Neural progenitor cell (in vitro differentiated cells): Measurements from ENCODE around the gene VEPH1. TPM values are rescaled to one million over a fixed set of nuclear protein-coding genes. Genes with fewer than 3 reads are reported as not detected.
A peak's percentile ranks its signal among the peaks of the same experiment; 100 is the strongest.

Experiments used
- DNase-seq: peaks from one replicate; pipeline ENCODE4 v3.0.0-alpha.2; 2016; ENCODE audit warnings: low spot score
- H2AFZ ChIP-seq: fragments of 200-600 bp; sonication (generic); replicated peaks from 2 replicates; pipeline ENCODE4 v1.6.1; 2016; ENCODE audit warnings: antibody characterized with exemption
- H3F3A ChIP-seq: fragments of 200-600 bp; sonication (generic); 2 replicates; pipeline ENCODE4 v1.6.1; 2016; ENCODE audit warnings: antibody characterized with exemption, low read depth
- H3K27ac ChIP-seq: fragments of 200-600 bp; sonication (generic); 2 replicates; pipeline ENCODE4 v1.5.1; 2016; ENCODE audit warnings: mild to moderate bottlenecking
- H3K27me3 ChIP-seq: fragments of 200-600 bp; sonication (generic); 2 replicates; pipeline ENCODE4 v1.6.1; 2016; ENCODE audit warnings: mild to moderate bottlenecking, moderate library complexity
- H3K36me3 ChIP-seq: fragments of 200-600 bp; sonication (generic); 2 replicates; pipeline ENCODE4 v1.5.1; 2016
- H3K4me1 ChIP-seq: fragments of 200-600 bp; sonication (generic); 2 replicates; pipeline ENCODE4 v1.6.1; 2016; ENCODE audit warnings: mixed run types
- H3K4me2 ChIP-seq: fragments of 200-600 bp; sonication (generic); 2 replicates; pipeline ENCODE4 v1.6.1; 2016
- H3K4me3 ChIP-seq: fragments of 200-600 bp; sonication (generic); 2 replicates; pipeline ENCODE4 v1.5.1; 2016
- H3K79me2 ChIP-seq: fragments of 200-600 bp; sonication (generic); 2 replicates; pipeline ENCODE4 v1.6.1; 2016; ENCODE audit warnings: low read depth
- H3K9ac ChIP-seq: fragments of 200-600 bp; sonication (generic); 2 replicates; pipeline ENCODE4 v1.6.1; 2016
- H3K9me3 ChIP-seq: fragments of 200-600 bp; sonication (generic); 2 replicates; pipeline ENCODE4 v1.5.1; 2016; ENCODE audit warnings: low read depth
- H4K20me1 ChIP-seq: fragments of 200-600 bp; sonication (generic); 2 replicates; pipeline ENCODE4 v1.6.1; 2016; ENCODE audit warnings: low read depth
- H3K27ac Mint-ChIP-seq: 3 replicates; pipeline ENCODE4 v1.8.0; 2021; ENCODE audit warnings: mixed read lengths
- H3K27me3 Mint-ChIP-seq: 2 replicates; pipeline ENCODE4 v1.8.0; 2022; ENCODE audit warnings: low read depth, mild to moderate bottlenecking, inconsistent platforms, moderate library complexity, mixed read lengths; ENCODE audit not compliant: insufficient read depth
- H3K36me3 Mint-ChIP-seq: 3 replicates; pipeline ENCODE4 v1.8.0; 2021; ENCODE audit warnings: mixed read lengths
- H3K4me1 Mint-ChIP-seq: 3 replicates; pipeline ENCODE4 v1.8.0; 2021; ENCODE audit warnings: mixed read lengths
- H3K4me3 Mint-ChIP-seq: 3 replicates; pipeline ENCODE4 v1.8.0; 2021; ENCODE audit warnings: mild to moderate bottlenecking, moderate library complexity, mixed read lengths
- H3K9me3 Mint-ChIP-seq: 3 replicates; pipeline ENCODE4 v1.8.0; 2020; ENCODE audit warnings: mixed read lengths
- EZH2 ChIP-seq: fragments of 200-600 bp; sonication (generic); IDR thresholded peaks from 2 replicates; pipeline ENCODE4 v1.6.1; 2017; ENCODE audit warnings: antibody characterized with exemption, mild to moderate bottlenecking, moderate library complexity
- EZH2phosphoT487 ChIP-seq: fragments of 200-600 bp; sonication (generic); IDR thresholded peaks from 2 replicates; pipeline ENCODE4 v1.6.1; 2017; ENCODE audit warnings: antibody characterized with exemption
- total RNA-seq: library from RNA; depleted of rRNA; stranded (reverse); fragments of >200 nt; gene quantifications from 2 replicates; pipeline ENCODE4 v1.2.3, GENCODE V29; 2015; ENCODE audit warnings: low replicate concordance
- TF ChIP-seq, protein P1 (sequence below): fragments of 200-600 bp; sonication (generic); IDR thresholded peaks from 2 replicates; pipeline ENCODE4 v1.5.1; 2017; ENCODE audit warnings: antibody characterized with exemption, mild to moderate bottlenecking

The VEPH1 gene
- total RNA-seq, 1 donor from 2014 or later: not detected

- TF ChIP-seq EZH2phosphoT487 (no peak), EZH2 (no peak)
- TF ChIP-seq, protein P1, sequence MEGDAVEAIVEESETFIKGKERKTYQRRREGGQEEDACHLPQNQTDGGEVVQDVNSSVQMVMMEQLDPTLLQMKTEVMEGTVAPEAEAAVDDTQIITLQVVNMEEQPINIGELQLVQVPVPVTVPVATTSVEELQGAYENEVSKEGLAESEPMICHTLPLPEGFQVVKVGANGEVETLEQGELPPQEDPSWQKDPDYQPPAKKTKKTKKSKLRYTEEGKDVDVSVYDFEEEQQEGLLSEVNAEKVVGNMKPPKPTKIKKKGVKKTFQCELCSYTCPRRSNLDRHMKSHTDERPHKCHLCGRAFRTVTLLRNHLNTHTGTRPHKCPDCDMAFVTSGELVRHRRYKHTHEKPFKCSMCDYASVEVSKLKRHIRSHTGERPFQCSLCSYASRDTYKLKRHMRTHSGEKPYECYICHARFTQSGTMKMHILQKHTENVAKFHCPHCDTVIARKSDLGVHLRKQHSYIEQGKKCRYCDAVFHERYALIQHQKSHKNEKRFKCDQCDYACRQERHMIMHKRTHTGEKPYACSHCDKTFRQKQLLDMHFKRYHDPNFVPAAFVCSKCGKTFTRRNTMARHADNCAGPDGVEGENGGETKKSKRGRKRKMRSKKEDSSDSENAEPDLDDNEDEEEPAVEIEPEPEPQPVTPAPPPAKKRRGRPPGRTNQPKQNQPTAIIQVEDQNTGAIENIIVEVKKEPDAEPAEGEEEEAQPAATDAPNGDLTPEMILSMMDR: no peak
- H3K4me1 Mint-ChIP-seq: no peaks in the 10 kb centered on the region
- H3K27ac ChIP-seq: no peak overlapping the region
- no peak overlapping the region for H3K4me2 ChIP-seq
- H3K36me3 Mint-ChIP-seq: peaks cover 3% of the 10 kb centered on the region
- peaks cover 3% of the 10 kb centered on the region for H3F3A ChIP-seq
- no peak overlapping the region for H2AFZ ChIP-seq
- no peaks in the 10 kb centered on the region for H3K36me3 ChIP-seq
- peaks cover 48% of the 10 kb centered on the region for H3K27me3 ChIP-seq
- no peaks in the 10 kb centered on the region for H3K9me3 ChIP-seq
- peaks cover 10% of the 10 kb centered on the region for H3K9me3 Mint-ChIP-seq
- H3K4me3 ChIP-seq: no peak overlapping the region
- no peak overlapping the region for H3K27ac Mint-ChIP-seq
- H3K9ac ChIP-seq: no peak overlapping the region
- no peaks in the 10 kb centered on the region for H3K79me2 ChIP-seq
- H3K27me3 Mint-ChIP-seq: peaks cover 4% of the 10 kb centered on the region
- H3K4me1 ChIP-seq: no peaks in the 10 kb centered on the region
- DNase-seq: no peak
- H4K20me1 ChIP-seq: no peaks in the 10 kb centered on the region
- no peak overlapping the region for H3K4me3 Mint-ChIP-seq
Measured at GRCh38 chr3:157544501-157545130, 41.4 kb upstream of the VEPH1 start.

- H3K4me3 Mint-ChIP-seq: peak overlapping the region; percentile 24
- no peak for DNase-seq
- no peak overlapping the region for H3K27ac Mint-ChIP-seq
- Histone ChIP-seq H3K36me3 (no peaks in the 10 kb centered on the region), H3K27ac (no peak overlapping the region), H2AFZ (peak overlapping the region; percentile 97), H3K4me1 (no peaks in the 10 kb centered on the region), H3F3A (peaks cover 3% of the 10 kb centered on the region), H3K4me3 (peak overlapping the region; percentile 48), H3K27me3 (peaks cover 49% of the 10 kb centered on the region), H3K9me3 (no peaks in the 10 kb centered on the region), H4K20me1 (no peaks in the 10 kb centered on the region), H3K9ac (no peak overlapping the region), H3K4me2 (peak overlapping the region; percentile 81), H3K79me2 (no peaks in the 10 kb centered on the region)
- peaks cover 10% of the 10 kb centered on the region for H3K9me3 Mint-ChIP-seq
- peaks cover 4% of the 10 kb centered on the region for H3K27me3 Mint-ChIP-seq
- H3K36me3 Mint-ChIP-seq: peaks cover 3% of the 10 kb centered on the region
- no peaks in the 10 kb centered on the region for H3K4me1 Mint-ChIP-seq
- TF ChIP-seq EZH2: no peak
- TF ChIP-seq EZH2phosphoT487: no peak
- TF ChIP-seq, protein P1: no peak
Measured at GRCh38 chr3:157543501-157544035, 40.4 kb upstream of the VEPH1 start.

- no peak overlapping the region for H3K4me3 Mint-ChIP-seq
- peak; percentile 72 for DNase-seq
- peaks cover 3% of the 10 kb centered on the region for H3K36me3 Mint-ChIP-seq
- no peak overlapping the region for H3K27ac Mint-ChIP-seq
- Histone ChIP-seq H3K9ac (no peak overlapping the region), H4K20me1 (no peaks in the 10 kb centered on the region), H3K27me3 (peaks cover 49% of the 10 kb centered on the region), H3K36me3 (no peaks in the 10 kb centered on the region), H3K27ac (no peak overlapping the region), H2AFZ (peak overlapping the region; percentile 97), H3K79me2 (no peaks in the 10 kb centered on the region), H3K4me2 (peak overlapping the region; percentile 81), H3F3A (peaks cover 3% of the 10 kb centered on the region), H3K4me3 (peak overlapping the region; percentile 48), H3K9me3 (no peaks in the 10 kb centered on the region), H3K4me1 (no peaks in the 10 kb centered on the region)
- peaks cover 10% of the 10 kb centered on the region for H3K9me3 Mint-ChIP-seq
- no peaks in the 10 kb centered on the region for H3K4me1 Mint-ChIP-seq
- no peak for TF ChIP-seq EZH2
- TF ChIP-seq, protein P1: peak; percentile 50
- TF ChIP-seq EZH2phosphoT487: no peak
- H3K27me3 Mint-ChIP-seq: peaks cover 4% of the 10 kb centered on the region
Measured at GRCh38 chr3:157542711-157543500, 39.7 kb upstream of the VEPH1 start.
